Mammary epithelial cell (primary cell): ENCODE data around the gene USP3.

Experiments used
- EZH2 ChIP-seq: IDR thresholded peaks from 2 replicates; pipeline ENCODE4 v1.6.1; 2012; ENCODE audit warnings: low read length, inconsistent platforms, borderline replicate concordance
- TF ChIP-seq, protein P1 (sequence below), 2 donors: IDR thresholded peaks in 1 of 2; conservative IDR thresholded peaks in 1 of 2; 2 replicates each; pipeline ENCODE4 v1.5.1; 2011 to 2012; ENCODE audit warnings: inconsistent platforms in 2 of 2, low read length in 2 of 2, mild to moderate bottlenecking in 2 of 2, control low read depth in 1 of 2, low read depth in 1 of 2; ENCODE audit not compliant: insufficient read depth in 1 of 2; ENCODE audit errors: extremely low read depth in 1 of 2

DNA sequence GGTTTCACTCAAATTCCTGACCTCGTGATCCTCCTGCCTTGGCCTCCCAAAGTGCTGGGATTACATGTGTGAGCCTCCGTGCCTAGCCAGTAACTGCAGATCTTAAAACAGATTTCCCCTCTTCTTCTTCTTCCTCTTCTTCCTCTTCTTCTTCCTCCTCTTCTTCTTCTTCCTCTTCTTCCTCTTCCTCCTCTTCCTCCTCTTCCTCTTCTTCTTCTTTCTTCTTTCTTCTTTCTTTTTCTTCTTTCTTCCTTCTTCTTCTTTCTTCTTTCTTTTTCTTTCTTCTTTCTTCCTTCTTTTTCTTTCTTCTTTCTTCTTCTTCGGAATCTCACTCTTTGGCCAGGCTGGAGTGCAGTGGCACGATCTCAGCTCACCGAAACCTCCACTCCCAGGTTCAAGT is 7.8 kb downstream of the USP3 start:
- TF ChIP-seq, protein P1, sequence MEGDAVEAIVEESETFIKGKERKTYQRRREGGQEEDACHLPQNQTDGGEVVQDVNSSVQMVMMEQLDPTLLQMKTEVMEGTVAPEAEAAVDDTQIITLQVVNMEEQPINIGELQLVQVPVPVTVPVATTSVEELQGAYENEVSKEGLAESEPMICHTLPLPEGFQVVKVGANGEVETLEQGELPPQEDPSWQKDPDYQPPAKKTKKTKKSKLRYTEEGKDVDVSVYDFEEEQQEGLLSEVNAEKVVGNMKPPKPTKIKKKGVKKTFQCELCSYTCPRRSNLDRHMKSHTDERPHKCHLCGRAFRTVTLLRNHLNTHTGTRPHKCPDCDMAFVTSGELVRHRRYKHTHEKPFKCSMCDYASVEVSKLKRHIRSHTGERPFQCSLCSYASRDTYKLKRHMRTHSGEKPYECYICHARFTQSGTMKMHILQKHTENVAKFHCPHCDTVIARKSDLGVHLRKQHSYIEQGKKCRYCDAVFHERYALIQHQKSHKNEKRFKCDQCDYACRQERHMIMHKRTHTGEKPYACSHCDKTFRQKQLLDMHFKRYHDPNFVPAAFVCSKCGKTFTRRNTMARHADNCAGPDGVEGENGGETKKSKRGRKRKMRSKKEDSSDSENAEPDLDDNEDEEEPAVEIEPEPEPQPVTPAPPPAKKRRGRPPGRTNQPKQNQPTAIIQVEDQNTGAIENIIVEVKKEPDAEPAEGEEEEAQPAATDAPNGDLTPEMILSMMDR (conservative IDR thresholded peaks at IDR 0.05 in 1 of 2, IDR thresholded peaks at IDR 0.05 in 1 of 2; ENCODE audit: extremely low read depth in 1 of 2, insufficient read depth in 1 of 2, low read depth in 1 of 2, low read length in 2 of 2): no peak
- no peak for TF ChIP-seq EZH2
